CD4-positive, alpha-beta T cell treated with Interleukin-21 for 1 hour (primary cell): Measurements from ENCODE around the gene ZNF324B.
"Not testable (repeated sequence)": the region's sequence is repeated elsewhere in the genome, so short reads cannot be mapped to it uniquely, and the experiment has no call there.

Experiments
- DNase-seq: peaks from one replicate; pipeline ENCODE4 v3.0.0-alpha.2; 2020

ZNF324B gene

DNA sequence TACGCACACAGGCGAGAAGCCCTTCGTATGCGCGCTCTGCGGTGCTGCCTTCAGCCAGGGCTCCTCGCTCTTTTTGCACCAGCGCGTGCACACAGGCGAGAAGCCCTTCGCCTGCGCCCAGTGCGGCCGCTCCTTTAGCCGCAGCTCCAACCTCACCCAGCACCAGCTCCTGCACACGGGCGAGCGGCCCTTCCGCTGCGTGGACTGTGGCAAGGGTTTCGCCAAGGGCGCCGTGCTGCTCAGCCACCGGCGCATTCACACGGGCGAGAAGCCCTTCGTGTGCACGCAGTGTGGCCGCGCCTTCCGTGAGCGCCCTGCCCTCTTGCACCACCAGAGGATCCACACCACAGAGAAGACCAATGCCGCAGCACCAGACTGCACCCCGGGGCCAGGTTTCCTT, 4.7 kb downstream of the ZNF324B start:
- no peak for DNase-seq

DNA sequence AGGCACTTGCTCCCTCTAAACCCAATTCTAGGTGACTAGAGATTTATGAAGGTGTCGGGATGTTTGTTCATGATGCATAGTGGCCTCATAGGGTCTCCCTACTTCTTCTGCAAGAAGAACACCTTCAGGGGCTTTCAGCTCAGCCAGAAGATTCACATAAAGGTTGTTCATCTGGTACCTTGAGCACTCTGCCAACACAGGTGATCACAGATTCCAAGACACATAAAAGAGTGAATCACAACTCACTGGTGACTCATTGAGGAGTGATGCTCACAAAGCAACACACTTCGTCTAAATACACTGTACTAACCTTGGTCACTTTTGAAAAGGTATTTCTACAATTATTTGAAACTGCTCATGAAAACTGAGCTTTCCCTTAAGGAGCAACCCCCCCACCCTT, 8.6 kb downstream of the ZNF324B start:
- no peak for DNase-seq

DNA sequence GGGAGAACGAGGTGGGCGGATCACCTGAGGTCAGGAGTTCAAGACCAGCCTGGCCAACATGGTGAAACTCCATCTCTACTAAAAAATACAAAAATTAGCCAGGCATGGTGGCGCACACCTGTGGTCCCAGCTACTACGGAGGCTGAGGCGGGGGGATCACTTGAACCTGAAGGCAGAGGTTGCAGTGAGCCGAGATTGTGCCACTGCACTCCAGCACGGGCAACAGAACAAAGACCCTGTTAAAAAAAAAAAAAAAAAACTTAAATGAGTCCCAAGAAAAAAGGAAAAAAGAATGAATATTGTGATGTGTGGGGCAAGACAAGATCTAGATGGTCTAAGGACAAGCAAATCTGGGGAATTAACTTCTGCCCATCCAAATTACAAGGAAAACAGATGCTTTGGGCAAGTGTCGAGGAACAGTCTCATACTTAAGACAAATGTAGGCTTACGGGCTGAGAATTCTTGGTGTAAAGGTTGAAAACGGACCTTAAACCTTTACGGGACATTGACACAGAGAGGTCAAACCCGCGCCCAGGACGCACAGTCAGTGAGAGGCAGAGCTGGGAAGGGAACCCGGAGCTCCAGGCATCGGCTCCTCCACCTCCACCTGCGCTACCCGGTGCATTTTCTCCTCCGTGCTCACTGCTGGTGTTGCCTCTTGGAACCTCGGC, 14.8 kb downstream of the ZNF324B start:
- DNase-seq = no peak

DNA sequence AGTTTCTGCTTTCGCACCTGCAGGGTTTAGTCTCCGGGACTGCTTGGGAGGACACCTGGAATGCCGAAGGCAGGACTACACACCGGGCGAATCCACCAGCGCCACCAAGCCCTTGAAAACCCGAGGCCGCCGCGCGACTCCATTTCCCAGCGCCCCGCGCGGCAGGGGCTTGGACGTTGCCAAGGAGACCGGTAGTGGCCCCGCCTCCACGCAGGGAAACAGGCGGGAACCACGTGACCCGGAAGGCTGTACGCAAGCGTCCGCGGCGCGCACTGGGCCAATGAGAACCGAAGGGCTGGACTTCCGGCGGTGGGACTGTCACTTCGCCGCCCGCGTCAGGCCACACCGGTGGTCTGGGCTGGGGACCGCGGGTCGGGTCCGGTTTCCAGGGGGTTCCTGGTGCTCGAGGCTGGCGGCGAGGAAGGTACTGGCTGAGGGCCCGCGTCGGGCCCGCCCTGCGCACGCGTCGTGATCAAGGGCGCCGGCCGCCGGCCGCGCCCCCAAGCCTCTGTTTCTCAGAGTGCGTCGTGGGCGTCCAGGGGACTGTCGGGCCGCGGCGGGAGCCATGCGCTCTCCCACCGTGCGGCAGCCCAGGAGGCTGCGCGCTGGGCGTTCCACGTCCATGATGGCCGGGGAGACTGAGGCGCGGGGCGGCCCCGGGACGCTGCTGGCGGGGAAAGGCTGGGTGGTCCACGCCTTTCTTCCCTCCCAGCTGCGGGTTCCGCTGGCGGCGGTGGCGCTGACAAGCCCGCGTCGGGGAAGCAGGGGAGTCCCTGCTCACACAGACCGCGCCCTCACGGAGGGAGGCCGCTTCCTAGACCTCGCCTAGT, 15.6 kb downstream of the ZNF324B start, which contains the start of gene ZNF324:
Gene ZNF324, plus strand, starts transcription at position 321 of the 830 bp plus-strand sequence. CDS start 2,106 bp downstream, outside the sequence.
- DNase-seq = peak; percentile 96

DNA sequence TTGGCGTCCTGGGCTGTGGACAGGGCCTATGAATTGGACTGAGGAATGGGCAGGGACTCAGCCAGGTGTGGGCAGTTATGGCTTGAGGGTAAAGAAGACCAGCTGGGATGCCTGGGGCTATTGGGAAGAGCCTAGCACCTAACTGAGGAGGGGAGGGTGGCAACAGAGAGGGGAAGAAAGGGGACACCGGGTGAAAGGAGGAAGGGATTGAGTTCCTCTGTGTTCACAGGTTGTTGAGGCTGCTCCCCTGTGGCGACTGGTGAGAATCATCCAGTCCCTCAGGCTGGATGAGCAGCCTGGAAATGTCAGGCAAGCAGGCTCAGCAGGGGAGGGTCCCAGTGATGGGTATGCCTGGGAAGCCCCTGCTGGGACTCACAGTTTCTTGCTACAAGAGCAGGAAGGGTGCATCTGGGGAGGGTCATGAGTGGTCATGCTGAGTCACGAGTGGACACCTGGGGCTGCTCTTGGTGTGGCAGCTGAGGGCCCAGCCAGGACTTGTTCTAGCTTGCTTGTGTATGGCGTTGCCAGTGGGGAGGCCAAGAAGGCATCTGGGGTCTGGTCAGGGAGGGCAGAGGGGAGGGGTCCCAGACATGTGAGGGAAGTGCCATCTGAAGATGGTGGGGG, 16.9 kb downstream of the ZNF324B start:
- no peak for DNase-seq

DNA sequence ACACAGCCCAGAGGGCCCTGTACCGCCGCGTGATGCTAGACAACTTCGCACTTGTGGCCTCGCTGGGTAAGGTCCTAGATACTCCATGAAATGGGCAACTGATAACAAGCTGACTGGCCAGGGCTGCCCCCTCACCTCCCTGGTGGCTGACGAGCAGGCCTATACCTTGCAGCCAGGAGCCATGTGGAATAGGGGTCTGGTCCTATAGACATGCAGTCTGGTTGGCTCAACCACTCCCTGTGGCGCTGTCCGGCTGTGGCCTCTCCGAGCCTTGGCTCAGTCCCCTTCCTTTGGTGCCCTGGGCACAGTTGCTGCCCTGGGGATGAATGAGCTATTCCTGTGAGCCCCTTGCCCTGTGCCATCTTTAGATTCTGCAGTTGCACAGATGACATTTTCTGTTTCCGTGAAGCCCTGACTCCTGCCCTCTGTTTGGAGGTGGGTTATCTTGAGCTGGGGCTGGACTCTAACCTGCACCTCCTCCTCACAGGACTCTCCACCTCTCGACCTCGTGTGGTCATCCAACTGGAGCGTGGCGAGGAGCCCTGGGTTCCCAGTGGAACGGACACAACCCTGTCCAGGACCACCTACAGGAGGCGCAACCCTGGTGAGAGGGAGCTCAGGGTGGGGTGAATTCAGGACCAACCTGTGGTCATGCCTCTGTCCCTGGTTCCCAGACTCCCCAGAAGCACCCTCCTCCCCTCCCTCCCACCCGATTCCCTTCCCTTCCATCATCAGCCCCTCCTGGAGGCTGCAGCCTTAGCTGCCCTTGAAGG, 18.0 kb downstream of the ZNF324B start:
- DNase-seq = no peak

DNA sequence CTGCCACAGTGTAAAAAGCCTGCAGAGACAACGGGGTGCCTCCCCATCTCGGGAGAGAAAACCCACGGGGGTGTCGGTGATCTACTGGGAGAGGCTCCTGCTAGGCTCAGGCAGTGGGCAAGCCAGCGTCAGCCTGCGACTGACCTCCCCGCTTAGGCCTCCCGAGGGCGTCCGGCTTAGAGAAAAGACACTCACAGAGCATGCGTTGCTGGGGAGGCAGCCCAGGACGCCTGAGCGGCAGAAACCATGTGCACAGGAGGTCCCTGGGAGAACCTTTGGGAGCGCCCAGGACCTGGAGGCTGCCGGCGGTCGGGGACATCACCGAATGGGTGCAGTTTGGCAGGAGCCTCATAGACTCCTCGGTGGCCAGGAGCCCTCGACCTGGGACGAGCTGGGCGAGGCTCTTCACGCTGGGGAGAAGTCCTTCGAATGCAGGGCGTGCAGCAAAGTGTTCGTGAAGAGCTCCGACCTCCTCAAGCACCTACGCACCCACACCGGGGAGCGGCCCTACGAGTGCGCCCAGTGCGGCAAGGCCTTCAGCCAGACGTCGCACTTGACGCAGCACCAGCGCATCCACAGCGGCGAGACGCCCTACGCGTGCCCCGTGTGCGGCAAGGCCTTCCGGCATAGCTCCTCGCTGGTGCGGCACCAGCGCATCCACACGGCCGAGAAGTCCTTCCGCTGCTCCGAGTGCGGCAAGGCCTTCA, 19.6 kb downstream of the ZNF324B start:
- DNase-seq = not testable (repeated sequence)

DNA sequence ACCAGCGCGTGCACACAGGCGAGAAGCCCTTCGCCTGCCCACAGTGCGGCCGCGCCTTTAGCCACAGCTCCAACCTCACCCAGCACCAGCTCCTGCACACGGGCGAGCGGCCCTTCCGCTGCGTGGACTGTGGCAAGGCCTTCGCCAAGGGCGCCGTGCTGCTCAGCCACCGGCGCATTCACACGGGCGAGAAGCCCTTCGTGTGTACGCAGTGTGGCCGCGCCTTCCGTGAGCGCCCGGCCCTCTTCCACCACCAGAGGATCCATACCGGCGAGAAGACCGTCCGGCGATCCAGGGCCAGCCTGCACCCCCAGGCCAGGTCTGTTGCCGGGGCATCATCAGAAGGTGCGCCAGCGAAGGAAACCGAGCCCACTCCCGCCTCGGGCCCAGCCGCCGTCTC, 20.3 kb downstream of the ZNF324B start:
- no peak for DNase-seq

DNA sequence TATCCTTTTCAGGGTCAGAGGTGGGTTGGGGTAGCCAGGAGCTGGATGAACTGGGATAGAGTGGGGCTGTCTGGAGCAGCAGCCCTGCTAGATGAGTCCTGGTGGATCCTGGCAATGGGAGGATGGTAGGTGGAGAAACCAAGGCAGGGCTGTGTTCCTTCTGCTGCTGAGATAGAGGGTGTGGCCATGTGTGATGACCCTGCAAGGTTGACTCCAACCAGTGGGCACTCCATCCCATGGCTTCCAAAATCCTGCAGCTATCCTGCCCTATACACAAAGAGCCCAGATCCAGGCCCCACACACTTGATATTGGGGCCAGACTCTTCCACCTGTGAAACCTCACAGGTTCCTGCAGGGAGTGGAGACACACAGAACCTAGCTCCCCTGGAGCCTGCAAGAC, 22.4 kb downstream of the ZNF324B start:
- DNase-seq = no peak

DNA sequence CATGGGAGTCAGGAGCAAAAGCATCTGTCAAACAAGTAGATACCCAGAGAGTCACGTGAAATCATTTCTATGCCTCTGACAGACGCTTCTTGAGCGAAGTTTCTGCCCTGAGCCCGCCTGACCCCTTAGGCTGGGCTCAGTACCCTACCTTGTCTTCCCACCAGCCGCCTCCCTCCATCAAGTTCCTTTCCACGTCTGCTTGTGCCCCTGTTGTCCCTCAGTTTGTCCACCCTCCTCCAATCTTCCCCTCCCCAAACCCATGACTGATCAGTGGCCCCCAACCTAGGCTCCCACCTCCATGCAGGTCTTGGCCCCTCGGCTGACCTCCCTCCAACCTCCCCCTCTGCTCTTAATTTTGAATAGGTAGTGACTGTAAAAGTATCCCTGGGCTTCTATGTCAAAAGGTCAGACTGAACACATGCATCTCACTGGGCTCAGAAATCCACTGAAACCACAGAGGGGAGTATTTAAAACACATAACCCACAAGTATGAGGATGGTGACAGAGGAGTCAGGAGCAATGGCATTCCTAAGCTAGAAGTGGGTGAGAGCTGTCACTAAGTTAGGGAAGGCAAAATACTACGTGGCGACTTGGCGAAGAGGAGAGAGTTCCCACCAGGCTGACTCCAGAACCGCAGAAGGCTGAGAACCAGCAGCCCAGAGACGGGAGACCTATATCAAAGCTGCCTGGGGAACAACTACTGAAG, 23.0 kb downstream of the ZNF324B start:
- DNase-seq = no peak

DNA sequence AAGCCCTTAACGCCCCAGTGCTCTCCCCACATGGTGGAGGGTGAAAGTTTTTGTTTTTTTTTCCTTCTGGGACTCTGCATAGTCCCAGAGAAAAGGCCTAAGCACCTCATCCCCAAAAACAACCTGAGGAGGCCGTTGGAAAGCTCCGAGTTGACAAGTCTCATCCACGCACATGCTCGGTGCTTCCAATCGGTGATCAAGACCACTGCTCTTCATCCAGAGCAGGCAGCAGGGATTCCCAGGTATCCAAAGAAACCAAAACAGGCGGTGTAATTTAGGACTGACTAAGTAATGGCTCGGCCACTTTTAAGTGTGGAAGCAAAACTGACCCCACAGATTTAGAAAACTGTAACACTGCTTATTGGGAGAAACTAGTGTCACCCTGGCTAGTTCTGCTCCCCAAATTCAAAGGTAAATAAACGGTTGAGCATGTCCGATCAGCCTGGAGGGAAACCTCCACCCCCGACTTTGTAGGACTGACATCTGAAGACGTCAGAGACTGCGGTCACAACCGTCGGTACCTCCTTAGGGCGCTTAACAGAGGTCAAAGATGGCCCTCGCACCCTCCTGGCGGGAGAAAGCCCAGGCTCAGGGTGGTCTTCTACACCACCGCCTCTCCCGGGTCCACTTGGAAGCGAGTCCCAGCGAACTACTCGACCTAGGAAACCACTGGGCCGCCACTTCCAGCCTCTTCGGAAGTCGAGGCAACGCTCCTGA, 23.7 kb downstream of the ZNF324B start:
- DNase-seq = no peak

DNA sequence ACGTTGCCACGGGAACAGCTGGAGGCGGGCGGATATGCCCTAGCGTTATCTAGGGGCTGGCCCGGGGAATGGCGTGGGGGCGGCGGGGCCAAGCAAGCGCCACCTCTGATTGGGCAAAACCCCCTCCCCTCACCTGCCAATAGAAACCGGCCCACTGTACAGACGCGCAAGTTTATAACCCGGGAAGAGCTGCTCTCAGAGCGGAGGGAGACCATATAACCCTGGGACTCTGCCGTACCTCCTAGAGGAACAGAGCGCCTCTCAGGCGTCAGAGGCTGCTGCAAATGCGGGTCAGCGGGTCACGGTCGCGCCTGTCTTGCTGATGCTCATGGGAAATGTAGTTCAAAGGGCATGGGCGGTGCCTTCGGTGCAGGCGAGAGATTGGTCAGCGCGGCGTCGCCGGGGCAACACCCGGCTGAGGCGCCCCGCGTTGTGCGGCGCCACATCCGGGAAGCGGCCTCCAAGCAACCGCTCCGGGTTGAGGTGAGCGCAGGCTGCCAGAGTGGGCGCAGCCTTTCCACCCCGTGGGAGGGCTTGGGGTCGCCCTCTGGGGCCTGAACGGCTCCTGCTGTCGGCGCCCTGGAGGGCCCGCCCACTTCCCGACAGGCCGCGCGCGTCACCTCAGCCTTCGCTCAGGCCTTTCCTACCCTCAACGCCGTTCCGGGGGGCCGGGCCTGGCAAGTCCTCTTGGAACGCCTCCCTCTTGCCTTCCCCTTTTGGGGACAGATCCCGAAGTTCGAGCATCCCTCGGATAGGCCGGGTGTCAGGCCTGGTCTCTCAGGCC, 24.5 kb downstream of the ZNF324B start, which contains the start of gene ZNF446:
Gene ZNF446, plus strand, starts transcription at position 639 of the 784 bp plus-strand sequence. CDS start 867 bp downstream, outside the sequence.
- DNase-seq = peak; percentile 97

DNA sequence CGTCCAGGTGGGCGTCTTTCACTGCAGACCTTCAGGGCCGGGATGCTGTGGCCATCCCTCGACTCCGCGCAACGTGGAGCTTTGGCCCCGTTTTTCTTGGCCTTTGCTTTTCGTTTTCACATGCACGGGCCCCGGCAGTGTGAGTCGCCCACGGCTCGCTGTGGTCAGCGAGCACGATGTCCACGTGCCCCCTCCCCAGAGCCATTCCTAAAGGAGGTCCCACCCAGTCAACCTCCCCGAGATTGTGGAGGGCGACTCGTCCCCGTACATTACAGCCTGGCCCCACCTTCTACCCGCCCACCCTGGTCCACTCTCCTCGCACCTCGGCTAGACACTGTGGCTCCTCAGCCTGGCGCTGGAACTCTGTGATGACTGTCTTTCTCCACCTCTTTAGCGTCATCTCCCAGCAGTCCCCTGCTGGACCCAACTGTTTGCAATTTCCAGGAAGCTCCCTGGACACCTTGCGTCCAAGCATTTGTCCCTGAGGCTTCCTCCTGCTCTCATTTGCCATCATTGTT, 25.1 kb downstream of the ZNF324B start:
- no peak for DNase-seq

DNA sequence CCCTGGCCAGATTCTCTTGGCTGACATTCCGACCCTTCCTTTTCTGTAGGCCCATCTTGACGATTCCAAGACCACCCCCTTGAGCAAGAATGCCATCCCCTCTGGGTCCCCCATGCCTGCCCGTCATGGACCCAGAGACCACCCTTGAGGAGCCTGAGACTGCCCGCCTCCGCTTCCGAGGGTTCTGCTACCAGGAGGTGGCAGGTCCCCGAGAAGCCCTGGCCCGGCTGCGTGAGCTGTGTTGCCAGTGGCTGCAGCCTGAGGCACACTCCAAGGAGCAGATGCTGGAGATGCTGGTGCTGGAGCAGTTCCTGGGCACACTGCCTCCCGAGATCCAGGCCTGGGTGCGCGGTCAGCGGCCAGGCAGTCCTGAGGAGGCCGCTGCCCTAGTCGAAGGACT, 25.7 kb downstream of the ZNF324B start:
- DNase-seq = no peak

DNA sequence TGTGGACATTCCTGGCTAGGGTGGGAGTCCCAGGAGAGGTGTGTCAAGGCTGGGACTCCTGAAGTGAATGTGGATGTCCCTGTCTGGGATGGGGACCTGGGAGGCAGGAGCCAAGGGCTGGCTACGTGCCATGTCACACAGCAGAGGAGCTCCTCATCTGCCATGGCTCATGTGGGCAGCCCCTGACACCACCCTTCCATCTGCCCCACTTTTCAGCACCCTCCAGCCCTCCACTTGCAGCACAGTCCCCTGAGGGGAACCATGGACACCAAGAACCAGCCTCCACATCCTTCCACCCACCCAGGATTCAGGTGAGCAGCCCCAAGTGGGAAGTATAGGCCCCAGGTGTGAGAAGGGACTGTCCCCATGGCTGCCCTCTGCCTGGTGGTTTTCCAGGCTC, 26.4 kb downstream of the ZNF324B start:
- no peak for DNase-seq

DNA sequence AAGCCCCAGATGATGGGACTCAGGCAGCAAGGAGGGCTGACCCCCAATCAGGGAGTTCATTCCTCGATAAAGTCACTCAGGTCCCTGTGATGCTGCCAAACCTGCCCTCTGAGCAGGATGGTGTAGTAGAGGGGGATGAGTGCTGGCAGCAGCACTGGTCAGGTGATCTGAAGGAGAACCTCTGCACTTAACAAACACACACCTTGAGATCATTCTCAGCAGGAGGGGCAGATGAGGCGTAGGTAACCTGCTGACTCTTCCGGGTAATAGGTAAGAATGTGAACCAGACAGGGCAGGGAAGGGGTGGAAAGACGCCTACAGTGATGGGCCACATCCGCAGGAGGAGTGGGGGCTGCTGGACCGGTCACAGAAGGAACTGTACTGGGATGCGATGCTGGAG, 27.9 kb downstream of the ZNF324B start:
- DNase-seq = no peak

DNA sequence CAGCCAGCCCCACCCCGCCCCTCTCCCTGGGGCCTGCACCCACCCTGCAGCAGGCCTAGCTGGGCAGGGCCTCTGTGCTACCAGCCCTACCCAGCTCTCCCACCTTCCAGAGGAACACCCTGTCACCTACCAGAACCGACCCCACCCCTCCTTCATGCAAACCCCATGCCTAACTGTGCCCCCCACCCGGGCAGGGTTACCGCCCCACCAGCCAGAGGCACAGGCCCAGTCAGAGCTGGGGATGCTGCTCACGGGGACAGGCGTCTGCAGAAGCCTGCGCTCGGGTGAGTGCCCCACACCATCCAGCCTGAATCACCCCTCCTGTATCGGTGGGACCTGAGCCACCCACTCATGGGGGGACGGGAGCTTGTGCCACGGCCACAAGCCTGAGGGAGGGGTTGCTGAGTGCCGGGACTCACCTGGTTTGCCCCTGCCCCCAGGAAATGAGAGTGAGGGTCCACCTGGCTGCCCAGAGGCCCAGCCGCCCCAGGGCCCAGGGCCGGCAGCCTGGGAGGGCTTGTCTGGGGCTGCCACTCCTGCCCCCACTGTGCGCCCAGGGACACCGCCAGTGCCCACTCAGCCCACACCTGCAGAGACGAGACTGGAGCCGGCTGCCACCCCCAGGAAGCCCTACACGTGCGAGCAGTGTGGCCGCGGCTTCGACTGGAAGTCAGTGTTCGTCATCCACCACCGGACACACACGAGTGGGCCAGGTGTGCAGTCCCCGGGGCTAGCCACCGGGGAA, 28.5 kb downstream of the ZNF324B start:
- DNase-seq = no peak

DNA sequence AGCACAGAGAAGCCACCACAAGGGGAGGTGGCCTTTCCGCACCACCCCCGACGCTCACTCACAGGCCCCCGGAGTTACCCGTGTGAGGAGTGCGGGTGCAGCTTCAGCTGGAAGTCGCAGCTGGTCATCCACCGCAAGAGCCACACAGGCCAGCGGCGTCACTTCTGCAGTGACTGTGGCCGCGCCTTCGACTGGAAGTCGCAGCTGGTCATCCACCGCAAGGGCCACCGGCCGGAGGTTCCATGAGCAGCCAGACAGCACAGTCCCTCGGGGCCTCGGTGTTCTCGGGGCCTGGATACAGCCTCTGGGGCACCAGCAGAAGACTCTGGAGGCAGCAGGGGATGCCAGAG, 29.0 kb downstream of the ZNF324B start:
- DNase-seq = no peak

DNA sequence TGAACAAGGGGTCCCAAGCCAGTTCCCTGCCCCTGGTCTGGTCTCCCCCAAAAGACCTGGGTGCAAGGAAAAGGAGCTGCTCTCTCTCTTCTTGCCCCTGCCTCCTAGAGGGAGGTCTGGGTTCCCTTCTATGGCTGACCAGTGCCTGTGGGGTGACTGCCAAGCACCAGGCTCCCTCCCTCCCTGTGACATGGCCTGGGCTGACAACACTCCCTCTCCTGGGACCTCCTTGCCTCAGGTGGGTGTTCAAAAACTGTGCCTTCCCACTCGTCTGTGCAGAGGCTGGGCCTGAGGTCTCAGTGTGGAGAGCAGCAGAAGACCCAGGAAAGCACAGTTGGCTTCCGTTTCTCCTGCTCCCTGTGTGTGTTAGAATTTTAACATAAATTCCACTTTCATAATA, 29.4 kb downstream of the ZNF324B start:
- no peak for DNase-seq
